Stimulated activated CD4-positive, alpha-beta T cell treated with anti-CD3 and anti-CD28 coated beads, TNF-alpha, amount 100 ng/mL, for 48 hours (primary cell): ENCODE data around the gene HHIPL1.

Experiments
- DNase-seq, 3 donors: peaks; one replicate each; pipeline ENCODE4 v3.0.0-alpha.2; 2020; ENCODE audit warnings: low read depth in 3 of 3

The HHIPL1 gene

DNA sequence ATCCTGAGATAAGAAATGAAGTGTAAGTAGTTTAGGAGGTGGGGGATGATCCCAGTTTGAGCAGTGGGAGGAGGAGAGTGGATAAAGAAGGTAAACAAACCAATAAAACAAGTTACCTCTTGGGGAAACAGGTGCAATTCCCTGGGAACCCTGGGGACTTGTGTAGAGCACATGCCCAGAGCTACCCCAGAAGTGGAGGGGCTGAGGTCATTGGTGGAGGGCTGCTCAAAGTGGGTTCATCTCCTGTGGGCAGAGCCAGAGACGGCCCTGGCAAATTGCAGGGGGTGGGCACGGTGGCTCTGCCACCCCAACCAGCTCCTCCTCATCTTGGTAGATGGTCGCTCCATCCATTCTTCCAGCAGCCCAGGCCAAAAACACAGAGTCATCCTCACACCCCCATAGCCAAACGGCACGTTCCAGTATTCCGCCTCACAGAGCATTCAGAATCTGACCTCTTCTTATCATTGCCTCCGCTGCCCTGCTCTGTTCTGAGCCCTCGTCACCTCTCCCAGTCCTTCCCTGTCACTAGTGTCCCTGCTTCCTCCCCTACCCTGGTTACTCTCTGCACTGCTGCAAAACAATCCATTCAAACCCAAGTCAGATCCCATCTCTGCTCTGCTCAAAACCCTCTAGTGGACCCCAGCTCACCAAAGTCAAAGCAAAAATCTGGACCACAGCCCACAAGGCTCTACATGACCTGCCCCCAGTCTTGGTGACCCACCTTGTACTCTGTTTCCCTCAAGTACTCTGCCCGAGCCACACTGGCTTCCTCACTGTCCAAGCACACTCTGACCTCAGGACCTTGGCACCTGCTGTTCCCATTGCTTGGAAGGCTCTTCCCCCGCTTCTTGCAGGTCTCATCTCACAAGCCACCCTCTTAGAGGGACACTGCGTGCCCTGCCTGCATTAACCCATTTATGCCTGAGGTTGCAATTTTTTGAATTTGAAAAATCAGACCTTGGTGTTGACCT is 44.6 kb downstream of the HHIPL1 start:
- no peak for DNase-seq

- no peak for DNase-seq
Observed at GRCh38 chr14:99690636-99691035, 45.7 kb downstream of the HHIPL1 start.

DNA sequence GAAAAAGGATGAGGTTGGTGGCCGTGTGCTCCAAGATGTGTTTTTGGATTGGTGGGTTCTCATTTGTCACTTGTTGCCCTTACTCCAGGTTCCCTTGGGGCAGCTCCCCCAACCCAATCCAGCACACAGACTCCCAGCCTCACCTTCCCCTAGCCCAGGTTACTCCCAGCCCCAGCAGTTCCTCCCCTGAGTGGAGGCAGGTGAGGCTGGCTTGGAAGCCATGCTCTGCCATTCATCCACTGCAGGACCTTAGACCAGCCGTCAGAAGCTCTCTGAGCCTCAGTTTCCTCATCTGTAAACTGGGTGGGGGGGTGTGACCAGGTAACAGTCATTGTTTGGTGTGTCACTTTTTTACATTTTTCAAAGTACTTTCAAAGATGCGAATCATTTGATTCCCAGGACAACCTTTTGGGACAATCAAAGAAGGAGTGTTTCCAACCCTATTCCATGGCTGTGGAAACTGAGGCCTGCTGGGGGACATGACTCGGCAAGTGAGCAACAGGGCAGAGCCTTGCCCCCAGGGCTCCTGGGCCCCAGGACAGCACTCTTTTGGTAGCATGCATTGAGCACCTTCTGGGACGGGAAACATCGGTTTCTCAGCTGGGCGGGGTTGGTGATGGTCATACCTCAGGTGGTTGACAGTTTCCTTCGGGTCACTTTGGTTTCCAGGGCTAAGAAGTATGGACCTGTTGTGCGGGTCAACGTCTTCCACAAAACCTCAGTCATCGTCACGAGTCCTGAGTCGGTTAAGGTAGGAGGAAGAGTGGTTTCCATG is 46.4 kb downstream of the HHIPL1 start:
- DNase-seq, result no peak

DNA sequence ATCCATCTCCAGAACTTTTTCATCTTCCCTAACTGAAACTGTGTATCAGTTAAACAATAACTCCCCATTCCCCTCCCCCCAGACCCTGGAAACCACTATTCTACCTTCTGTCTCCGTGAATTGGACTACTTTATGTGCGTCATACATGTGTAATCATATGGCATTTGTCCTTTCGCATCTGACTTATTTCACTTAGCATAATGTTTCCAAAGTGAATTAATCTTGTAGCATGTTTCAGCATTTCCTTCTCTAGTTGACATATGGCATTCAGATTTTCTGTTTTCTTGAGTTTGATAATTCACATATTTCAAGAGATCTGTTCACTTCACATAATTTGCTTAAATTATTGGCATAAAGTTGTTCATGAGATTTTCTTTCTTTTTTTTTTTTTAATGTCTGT is 49.0 kb downstream of the HHIPL1 start:
- no peak for DNase-seq

DNA sequence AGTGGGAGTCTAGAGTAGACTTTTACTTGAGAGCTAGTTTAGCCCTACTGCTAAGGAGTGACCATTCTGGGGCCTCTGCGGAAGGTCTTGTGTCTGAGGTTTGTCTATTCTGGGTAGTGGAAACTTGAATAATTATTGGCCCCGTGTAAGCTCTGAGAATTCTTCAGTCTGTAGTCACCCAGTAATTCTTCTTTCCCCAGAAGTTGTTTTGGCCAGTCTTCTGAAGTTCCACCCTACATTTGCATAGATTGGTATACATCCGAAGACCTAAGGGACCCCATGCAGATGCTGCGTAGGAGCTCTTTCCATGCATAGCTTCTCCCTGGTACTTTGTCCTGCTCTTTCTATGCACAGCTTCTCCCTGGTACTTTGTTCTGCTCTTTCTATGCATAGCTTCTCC is 52.0 kb downstream of the HHIPL1 start:
- no peak for DNase-seq

- DNase-seq, result no peak
Observed at GRCh38 chr14:99698236-99698635, 53.3 kb downstream of the HHIPL1 start.

DNA sequence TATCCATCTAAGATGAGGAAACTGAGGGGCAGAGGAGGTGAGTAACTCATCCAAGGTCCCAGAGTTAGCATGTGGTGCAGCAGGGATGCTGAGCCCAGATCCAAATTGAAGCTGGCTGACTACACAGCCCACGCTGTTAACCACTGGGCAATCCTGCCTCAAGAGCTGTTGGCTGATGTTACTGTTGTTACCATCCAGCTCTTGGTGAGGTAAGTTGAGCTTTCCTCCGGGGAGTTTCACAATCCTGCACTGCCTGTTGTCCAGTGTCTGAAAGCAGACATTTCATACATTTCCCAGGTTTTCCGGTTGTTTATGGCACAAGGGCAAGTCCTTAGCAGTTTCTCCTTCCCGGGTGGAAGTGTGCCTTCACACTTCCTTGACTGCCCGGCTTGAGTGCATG is 53.7 kb downstream of the HHIPL1 start:
- DNase-seq, result no peak

DNA sequence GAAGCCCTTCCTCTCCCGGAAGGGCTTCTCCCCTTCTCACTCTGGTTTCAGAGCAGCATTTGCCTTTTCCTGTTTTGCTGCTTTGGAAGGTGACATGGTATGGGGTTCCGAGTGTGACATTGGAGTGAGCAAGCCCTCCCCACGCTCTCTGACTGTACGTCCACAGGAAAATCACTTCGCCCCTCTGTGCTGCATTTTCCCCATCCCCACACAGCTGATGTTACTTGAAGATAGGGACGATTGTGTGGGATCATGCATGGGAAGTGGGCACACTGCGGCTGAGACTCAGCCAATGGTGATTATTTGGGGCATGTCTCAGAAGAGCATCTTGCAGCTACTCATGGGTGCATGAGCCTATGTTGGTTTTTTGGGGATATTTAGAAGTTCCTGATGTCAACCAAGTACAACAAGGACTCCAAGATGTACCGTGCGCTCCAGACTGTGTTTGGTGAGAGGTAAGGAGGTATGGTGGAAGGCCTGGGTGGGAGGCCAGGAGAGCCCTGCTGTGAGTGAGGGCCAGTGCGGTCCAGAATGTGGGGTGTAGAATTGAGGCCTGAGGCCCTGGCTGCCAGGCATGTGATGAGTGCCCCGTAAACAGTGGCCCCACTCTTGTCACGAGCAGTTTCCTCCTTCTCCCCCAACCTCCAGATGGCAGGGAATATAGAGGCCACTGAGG is 54.3 kb downstream of the HHIPL1 start:
- DNase-seq, result no peak

DNA sequence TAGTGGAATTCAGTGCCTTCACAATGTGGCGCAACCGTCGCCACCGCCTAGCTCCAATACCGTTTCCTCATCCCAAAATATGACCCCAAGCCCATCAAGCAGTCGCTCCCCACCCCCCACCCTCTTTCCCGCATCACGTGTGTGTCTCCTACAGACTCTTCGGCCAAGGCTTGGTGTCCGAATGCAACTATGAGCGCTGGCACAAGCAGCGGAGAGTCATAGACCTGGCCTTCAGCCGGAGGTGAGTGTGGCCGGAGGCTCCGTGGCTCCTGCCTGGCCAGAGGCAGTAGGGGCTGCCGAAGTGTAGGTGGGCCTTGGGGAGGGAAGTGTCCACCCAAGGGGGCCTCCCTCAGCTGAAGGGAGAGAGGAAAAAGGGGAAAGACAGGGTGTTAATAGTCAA is 54.9 kb downstream of the HHIPL1 start:
- DNase-seq, result no peak

DNA sequence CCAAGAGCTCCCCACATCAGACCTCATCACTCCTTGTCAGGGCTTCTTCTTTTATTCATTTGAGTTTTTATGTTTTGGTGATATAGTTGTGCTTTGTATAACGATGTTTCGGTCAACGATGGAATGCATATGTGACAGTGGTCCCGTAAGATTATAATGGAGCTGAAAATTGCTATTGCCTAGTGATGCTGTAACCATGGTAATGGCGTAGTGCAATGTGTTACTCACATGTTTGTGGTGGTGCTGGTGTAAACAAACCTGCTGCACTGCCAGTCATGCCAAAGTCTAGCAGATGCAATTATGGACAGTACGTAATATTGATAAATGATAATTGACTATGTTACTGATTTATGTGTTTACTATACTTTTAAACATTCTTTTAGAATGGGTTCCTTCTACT is 55.5 kb downstream of the HHIPL1 start:
- DNase-seq, result no peak

DNA sequence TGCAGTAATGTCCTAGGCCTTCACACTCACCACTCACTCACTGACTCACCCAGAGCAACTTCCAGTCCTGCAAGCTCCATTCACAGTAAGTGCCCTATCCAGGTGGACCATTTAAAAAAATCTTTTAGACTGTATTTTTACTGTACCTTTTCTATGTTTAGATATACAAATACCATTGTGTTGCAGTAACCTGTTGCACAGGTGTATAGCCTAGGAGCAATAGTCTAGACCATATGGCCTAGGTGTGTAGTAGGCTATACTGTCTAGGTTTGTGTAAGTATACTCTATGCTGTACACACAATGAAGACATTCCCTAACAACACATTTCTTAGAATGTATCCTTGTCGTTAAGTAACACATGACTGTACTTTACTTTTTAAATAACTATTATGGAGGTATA is 56.3 kb downstream of the HHIPL1 start:
- no peak for DNase-seq

DNA sequence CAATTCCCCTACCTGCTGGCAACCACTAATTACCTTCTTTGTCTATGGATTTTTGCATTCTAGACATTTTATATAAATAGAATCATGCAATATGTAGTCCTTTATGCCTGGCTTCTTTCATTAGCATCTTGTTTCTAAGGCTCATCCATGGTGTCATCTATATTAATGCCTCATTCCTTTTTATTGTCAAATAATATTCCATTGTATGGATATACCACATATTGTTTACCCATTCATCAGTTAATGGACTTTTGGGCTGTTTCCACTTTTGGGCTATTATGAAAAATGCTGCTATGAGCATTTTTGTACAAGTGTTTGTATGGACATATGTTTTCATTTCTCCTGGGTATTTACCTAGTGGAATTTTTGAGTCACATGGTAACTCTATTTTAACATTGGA is 57.2 kb downstream of the HHIPL1 start:
- DNase-seq, result no peak

GRCh38 chr14:99703381-99703780 is 58.5 kb downstream of the HHIPL1 start:
- no peak for DNase-seq

- DNase-seq, result no peak
Observed at GRCh38 chr14:99704037-99704436, 59.1 kb downstream of the HHIPL1 start.

DNA sequence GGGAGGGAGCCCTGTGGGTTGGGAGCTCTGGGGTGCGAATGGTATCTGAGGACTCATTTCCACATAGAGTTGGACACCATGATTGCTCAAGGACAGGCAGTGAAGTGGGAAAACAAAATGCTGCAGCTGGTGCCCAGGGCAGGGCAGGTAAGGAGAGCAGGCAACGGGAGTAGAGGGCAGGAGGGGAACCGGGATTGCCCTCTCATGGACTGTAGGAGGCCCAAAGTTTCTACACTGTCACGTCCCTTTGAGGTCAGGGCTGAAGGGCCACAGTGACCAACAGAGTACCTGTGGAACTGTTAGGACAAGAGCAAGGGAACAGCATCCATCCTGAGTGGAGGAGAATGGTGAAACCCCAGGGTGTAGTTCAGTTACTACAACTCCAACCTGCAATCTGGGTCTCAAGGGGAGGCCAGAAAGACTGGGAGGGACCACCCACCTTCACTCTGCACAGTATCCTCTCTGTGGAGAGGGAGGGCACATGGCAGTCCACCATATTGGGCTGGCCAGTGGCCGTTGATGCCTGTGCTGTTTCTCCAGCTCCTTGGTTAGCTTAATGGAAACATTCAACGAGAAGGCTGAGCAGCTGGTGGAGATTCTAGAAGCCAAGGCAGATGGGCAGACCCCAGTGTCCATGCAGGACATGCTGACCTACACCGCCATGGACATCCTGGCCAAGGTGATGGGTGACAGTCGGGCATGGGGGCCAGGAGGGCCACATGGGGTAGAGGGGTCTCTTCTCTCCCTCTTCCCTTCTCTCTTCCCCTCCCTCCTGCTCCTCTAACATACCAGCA is 61.4 kb downstream of the HHIPL1 start:
- DNase-seq, result no peak

DNA sequence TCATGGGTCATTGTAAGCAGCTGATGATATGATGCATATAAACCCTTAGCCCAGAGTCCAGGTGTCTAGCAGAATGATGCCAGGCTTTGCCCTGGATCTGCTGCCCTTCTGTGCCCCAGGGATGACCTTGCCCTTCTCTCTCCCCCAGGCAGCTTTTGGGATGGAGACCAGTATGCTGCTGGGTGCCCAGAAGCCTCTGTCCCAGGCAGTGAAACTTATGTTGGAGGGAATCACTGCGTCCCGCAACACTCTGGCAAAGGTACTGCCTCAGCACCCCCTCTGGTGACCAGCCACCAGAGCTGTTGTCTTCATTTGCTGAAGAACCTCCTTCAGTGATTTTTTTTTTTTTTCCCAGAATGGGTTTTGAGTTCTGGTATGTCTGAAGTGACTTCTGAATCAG is 62.5 kb downstream of the HHIPL1 start:
- no peak for DNase-seq

DNA sequence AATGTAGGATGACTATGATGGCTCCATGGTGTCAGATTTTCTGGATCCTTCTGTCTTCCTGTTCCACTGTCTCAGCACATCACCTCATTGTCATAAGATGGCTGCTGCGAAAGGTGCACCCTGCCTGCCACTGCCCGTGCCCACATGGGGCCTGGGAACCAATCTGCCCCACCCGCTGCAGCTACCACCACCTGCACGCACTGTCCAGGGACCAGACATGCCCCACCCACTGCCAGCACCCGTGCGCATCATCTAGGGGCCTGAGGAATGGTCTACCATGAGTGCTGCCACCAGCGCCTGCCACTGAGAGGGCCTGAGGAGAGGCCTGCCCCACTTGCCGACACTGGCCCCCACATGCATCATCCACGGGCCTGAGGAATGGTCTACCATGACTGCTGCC is 63.0 kb downstream of the HHIPL1 start:
- DNase-seq, result no peak

GRCh38 chr14:99708449-99708848 is 63.5 kb downstream of the HHIPL1 start:
- DNase-seq, result no peak

- no peak for DNase-seq
Observed at GRCh38 chr14:99713972-99714371, 69.0 kb downstream of the HHIPL1 start.

DNA sequence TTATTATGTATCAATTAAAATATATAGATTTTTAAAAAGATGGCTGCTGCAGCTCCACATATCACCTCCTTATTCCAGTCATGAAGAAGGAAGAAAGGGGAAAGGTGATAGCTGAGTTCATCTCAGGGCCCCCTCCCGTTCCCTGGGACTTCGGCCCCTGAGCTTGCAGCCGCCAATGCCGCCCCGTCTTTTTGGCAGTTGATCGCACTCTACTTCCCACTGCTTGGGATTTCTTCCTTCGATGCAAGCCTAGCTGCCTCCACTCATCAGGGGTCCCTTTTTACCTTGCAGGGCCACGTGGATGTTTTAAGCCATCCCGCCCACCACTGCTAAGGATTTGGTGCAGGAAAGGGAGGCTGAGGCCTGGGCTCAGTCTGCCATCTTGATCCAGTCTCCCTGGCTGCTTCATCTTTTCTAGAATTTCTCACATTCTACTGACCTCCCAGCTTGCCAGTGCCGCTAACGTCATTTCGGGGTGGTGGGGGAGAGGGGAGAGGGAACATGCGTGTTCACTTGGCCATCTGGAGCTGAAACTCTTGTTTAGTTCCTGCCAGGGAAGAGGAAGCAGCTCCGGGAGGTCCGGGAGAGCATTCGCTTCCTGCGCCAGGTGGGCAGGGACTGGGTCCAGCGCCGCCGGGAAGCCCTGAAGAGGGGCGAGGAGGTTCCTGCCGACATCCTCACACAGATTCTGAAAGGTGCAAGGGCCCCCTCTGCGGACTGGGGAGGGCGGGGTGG is 70.5 kb downstream of the HHIPL1 start:
- DNase-seq, result no peak
